ENCODE data around the gene OR5B12.
"Not testable (repeated sequence)": the region's sequence is repeated elsewhere in the genome, so short reads cannot be mapped to it uniquely, and the experiment has no call there.

The OR5B12 gene

GRCh38 chr11:58442136-58442535 is at the start of gene OR5B12:
OR5B12 (minus strand) TSS chr11:58442236; CDS start chr11:58440151, 2,085 bp downstream.
- no peak for DNase-seq

- DNase-seq: no peak
Observed at GRCh38 chr11:58490827-58491226, 48.8 kb upstream of the OR5B12 start.

- DNase-seq: no peak
Observed at GRCh38 chr11:58487170-58487569, 45.1 kb upstream of the OR5B12 start.

GRCh38 chr11:58485961-58486360 is 43.9 kb upstream of the OR5B12 start:
- no peak for DNase-seq

GRCh38 chr11:58471892-58472291 is 29.9 kb upstream of the OR5B12 start:
- DNase-seq: no peak

- no peak for DNase-seq
Observed at GRCh38 chr11:58466293-58466692, 24.3 kb upstream of the OR5B12 start.

- DNase-seq: no peak
Observed at GRCh38 chr11:58465690-58466089, 23.7 kb upstream of the OR5B12 start.

- DNase-seq: no peak
Observed at GRCh38 chr11:58451585-58451984, 9.5 kb upstream of the OR5B12 start.

- no peak for DNase-seq
Observed at GRCh38 chr11:58446294-58446693, 4.3 kb upstream of the OR5B12 start.

- no peak for DNase-seq
Observed at GRCh38 chr11:58444300-58444699, 2.3 kb upstream of the OR5B12 start.

GRCh38 chr11:58438486-58438885 is 3.5 kb downstream of the OR5B12 start:
- no peak for DNase-seq

- DNase-seq: no peak
Observed at GRCh38 chr11:58434217-58434616, 7.8 kb downstream of the OR5B12 start.

GRCh38 chr11:58433638-58434203 is 8.3 kb downstream of the OR5B12 start:
- no peak for DNase-seq

- no peak for DNase-seq
Observed at GRCh38 chr11:58429273-58429672, 12.8 kb downstream of the OR5B12 start.

GRCh38 chr11:58428021-58428420 is 14.0 kb downstream of the OR5B12 start, which contains the start of gene OR5B2:
OR5B2 (minus strand) TSS chr11:58428121; CDS start chr11:58423261, 4,860 bp downstream.
- no peak for DNase-seq

- no peak for DNase-seq
Observed at GRCh38 chr11:58406774-58407173, 35.3 kb downstream of the OR5B12 start, which contains the start of gene OR5B3. OR5B3 (minus strand) TSS chr11:58406874; CDS start chr11:58403409, 3,465 bp downstream.

- DNase-seq: not testable (repeated sequence)
Observed at GRCh38 chr11:58399622-58400021, 42.4 kb downstream of the OR5B12 start.

- no peak for DNase-seq
Observed at GRCh38 chr11:58395581-58395980, 46.5 kb downstream of the OR5B12 start.

- DNase-seq: no peak
Observed at GRCh38 chr11:58394195-58394594, 47.8 kb downstream of the OR5B12 start.

- DNase-seq: no peak
Observed at GRCh38 chr11:58392746-58393145, 49.3 kb downstream of the OR5B12 start.

- no peak for DNase-seq
Observed at GRCh38 chr11:58391879-58392278, 50.2 kb downstream of the OR5B12 start.

GRCh38 chr11:58390551-58391063 is 51.4 kb downstream of the OR5B12 start:
- DNase-seq: no peak

Data from inflammatory macrophage treated with lipopolysaccharide for 4 hours (primary cell).